IMR-90 (cell line): Measurements from ENCODE around the gene USH2A.

ENCODE experiments used
- BHLHE40 ChIP-seq: fragments of 150-350 bp; IDR thresholded peaks from 2 replicates; pipeline ENCODE4 v1.6.1; 2016; ENCODE audit warnings: mild to moderate bottlenecking, low read depth, low read length
- CEBPB ChIP-seq: IDR thresholded peaks from 2 replicates; pipeline ENCODE4 v1.6.1; 2012; ENCODE audit warnings: low read depth, low read length, improper control_type of control experiment
- CHD1 ChIP-seq: IDR thresholded peaks from 2 replicates; pipeline ENCODE4 v1.6.1; 2012; ENCODE audit warnings: low read depth, low read length, improper control_type of control experiment
- CTCF ChIP-seq: conservative IDR thresholded peaks from 2 replicates; pipeline ENCODE4 v1.5.1; 2012; ENCODE audit warnings: mild to moderate bottlenecking, low read depth, low read length, improper control_type of control experiment
- FOS ChIP-seq: fragments of 150-350 bp; IDR thresholded peaks from 2 replicates; pipeline ENCODE4 v1.6.1; 2016; ENCODE audit warnings: low read depth, low read length
- MAFK ChIP-seq: IDR thresholded peaks from 2 replicates; pipeline ENCODE4 v1.6.1; 2012; ENCODE audit warnings: low read depth, low read length, improper control_type of control experiment
- MAZ ChIP-seq: IDR thresholded peaks from 2 replicates; pipeline ENCODE4 v1.6.1; 2012; ENCODE audit warnings: low read depth, mild to moderate bottlenecking, low read length, improper control_type of control experiment, moderate library complexity, borderline replicate concordance
- NFE2L2 ChIP-seq: fragments of 150-350 bp; IDR thresholded peaks from 2 replicates; pipeline ENCODE4 v1.6.1; 2016; ENCODE audit warnings: low read depth, mild to moderate bottlenecking, low read length
- POLR2A ChIP-seq: IDR thresholded peaks from 2 replicates; pipeline ENCODE4 v1.6.1; 2012; ENCODE audit warnings: mild to moderate bottlenecking, low read depth, low read length
- RFX5 ChIP-seq: IDR thresholded peaks from 2 replicates; pipeline ENCODE4 v1.8.0; 2012; ENCODE audit warnings: low read depth, mild to moderate bottlenecking, low read length, moderate library complexity
- SMC3 ChIP-seq: fragments of 150-350 bp; IDR thresholded peaks from 2 replicates; pipeline ENCODE4 v1.6.1; 2016; ENCODE audit warnings: low read depth, mild to moderate bottlenecking, antibody characterized with exemption, low read length, moderate library complexity
- USF2 ChIP-seq: fragments of 150-350 bp; IDR thresholded peaks from 2 replicates; pipeline ENCODE4 v1.6.1; 2017; ENCODE audit warnings: mild to moderate bottlenecking, antibody characterized with exemption, low read length, low read depth

- TF ChIP-seq CTCF: no peak
- no peak for TF ChIP-seq POLR2A
- no peak for TF ChIP-seq CEBPB
- TF ChIP-seq SMC3: no peak
- TF ChIP-seq FOS: no peak
- TF ChIP-seq USF2: no peak
- TF ChIP-seq CHD1: no peak
- TF ChIP-seq RFX5: no peak
- no peak for TF ChIP-seq MAFK
- no peak for TF ChIP-seq MAZ
- TF ChIP-seq BHLHE40: no peak
- no peak for TF ChIP-seq NFE2L2
Observed at GRCh38 chr1:215894617-215895016, 528.6 kb downstream of the USH2A start.
